ENCODE measurements around the gene VAV3.

GRCh38 chr1:107604825-107605224 is 360.2 kb downstream of the VAV3 start:
- TF ChIP-seq CTCF (IDR thresholded peaks at IDR 0.05; ENCODE audit: low read depth, low read length, poor library complexity, severe bottlenecking) (no peak), EZH2phosphoT487 (IDR thresholded peaks at IDR 0.05; ENCODE audit: borderline replicate concordance, low read length) (no peak)
